ENCODE results near the gene E2F6. TPM values are rescaled to one million over a fixed set of nuclear protein-coding genes. Genes with fewer than 3 reads are reported as not detected.

Gene E2F6, protein sequence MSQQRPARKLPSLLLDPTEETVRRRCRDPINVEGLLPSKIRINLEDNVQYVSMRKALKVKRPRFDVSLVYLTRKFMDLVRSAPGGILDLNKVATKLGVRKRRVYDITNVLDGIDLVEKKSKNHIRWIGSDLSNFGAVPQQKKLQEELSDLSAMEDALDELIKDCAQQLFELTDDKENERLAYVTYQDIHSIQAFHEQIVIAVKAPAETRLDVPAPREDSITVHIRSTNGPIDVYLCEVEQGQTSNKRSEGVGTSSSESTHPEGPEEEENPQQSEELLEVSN
- polyA plus RNA-seq (2013, experiment 1 of 2) = 11.2 TPM
- polyA plus RNA-seq (2013, experiment 2 of 2) = 11.6 TPM

DNA sequence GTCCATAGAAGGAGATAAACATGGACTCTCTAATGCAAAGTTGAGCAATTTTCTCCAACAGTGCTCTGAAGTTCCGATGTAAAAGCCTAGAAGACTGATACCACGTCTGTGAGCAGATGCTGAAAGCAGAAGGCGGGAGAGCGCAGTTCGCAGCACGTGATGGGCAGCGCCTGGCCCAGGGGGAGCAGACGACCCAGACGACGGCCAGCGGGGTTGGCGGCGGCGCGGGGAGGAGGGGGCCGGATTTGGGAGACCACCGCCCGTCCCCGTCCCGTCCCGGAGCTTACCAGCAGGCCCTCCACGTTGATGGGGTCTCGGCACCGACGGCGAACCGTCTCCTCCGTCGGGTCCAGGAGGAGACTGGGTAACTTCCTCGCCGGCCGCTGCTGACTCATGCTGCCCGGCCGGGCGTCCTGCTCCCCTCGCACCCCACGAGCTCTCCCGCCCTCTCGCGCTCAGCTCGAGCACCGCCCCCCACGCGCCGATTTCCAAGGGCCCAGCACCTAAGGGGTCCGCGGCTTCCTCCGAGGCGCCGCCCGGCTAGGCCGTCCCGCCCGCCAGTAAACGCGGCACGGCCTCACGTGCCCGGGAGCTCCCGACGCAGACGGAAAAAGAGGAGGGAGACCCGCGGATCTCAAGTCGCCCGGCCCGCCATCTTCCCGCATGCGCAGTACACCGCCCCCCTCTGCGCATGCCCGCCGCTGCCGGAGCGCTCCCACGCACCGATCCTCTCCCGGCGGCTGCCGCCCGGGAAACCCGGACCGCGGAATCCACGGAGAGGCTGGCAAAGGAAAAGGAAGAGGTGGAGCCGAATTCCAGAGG, at the start of gene E2F6:
Gene E2F6, minus strand, starts transcription at position 677 of the 822 bp plus-strand sequence. Its CDS starts 282 bp downstream, at position 395.
- Histone ChIP-seq H3K23ac (ENCODE audit: low read length) (peak within 1 kb of the TSS; percentile 70), H3K4me1 (ENCODE audit: control insufficient read depth, low read depth, low read length) (peaks cover 3% of the 10 kb centered on the region), H3K79me2 (ENCODE audit: control insufficient read depth, insufficient read depth, low read length) (peaks cover 20% of the 10 kb centered on the region), H3K56ac (ENCODE audit: low read length) (peak within 1 kb of the TSS; percentile 89), H2AK5ac (ENCODE audit: low read length) (peak within 1 kb of the TSS; percentile 7), H3K79me1 (ENCODE audit: low read length) (peaks cover 11% of the 10 kb centered on the region), H3K18ac (ENCODE audit: low read length) (peak within 1 kb of the TSS; percentile 31), H2BK120ac (ENCODE audit: low read depth, low read length) (no peak within 1 kb of the TSS), H3K9ac (ENCODE audit: low read length) (peak within 1 kb of the TSS; percentile 78), H3K4ac (ENCODE audit: low read depth, low read length) (peak within 1 kb of the TSS; percentile 56), H2BK5ac (ENCODE audit: low read length) (no peak within 1 kb of the TSS), H3K4me3 (ENCODE audit: low read length) (peak within 1 kb of the TSS; percentile 69), H4K5ac (ENCODE audit: low read length) (no peak within 1 kb of the TSS), H4K8ac (ENCODE audit: low read depth, low read length) (peak within 1 kb of the TSS; percentile 42), H2BK15ac (replicated peaks; ENCODE audit: low read depth) (no peak within 1 kb of the TSS), H3K4me2 (ENCODE audit: low read length) (peak within 1 kb of the TSS; percentile 88), H3K27ac (ENCODE audit: low read depth, low read length) (peak within 1 kb of the TSS; percentile 42), H3K36me3 (ENCODE audit: control insufficient read depth, insufficient read depth, low read length) (no peaks in the 10 kb centered on the region), H3K27me3 (ENCODE audit: insufficient read depth, low read length, poor library complexity) (no peaks in the 10 kb centered on the region)
- DNase-seq = peak; percentile 96
- no CpG with 5 or more reads among the region's 86 CpGs for WGBS (ENCODE audit: extremely low coverage, insufficient coverage, low lambda C conversion rate)

DNA sequence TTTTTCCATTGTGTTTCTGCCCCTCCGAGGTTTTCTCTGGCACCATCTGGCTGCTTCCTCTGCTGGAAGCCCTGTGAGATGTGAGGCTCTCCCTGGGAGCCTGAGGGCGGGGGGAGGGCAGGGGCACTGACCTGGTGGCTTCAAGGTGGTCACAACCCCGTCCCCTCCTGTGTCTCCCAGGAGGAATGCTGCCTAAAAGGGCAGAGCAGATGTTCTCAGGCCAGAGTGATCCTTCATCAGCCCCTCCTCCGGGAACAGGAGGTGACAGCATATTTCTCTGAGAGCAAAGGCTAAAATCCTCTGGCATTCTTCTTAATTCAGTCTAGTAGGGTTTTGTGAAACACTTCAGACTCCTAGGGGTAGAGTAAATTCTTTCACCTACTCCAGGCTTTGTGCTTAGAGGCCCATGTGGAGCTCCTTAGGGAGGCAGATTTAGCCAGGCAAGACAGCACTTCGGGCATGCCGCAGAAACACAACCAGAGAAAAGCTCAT, 49.6 kb upstream of the E2F6 start:
- Histone ChIP-seq H2BK5ac (ENCODE audit: low read length) (no peak overlapping the region), H3K79me1 (ENCODE audit: low read length) (peaks cover 10% of the 10 kb centered on the region), H3K27me3 (ENCODE audit: insufficient read depth, low read length, poor library complexity) (no peaks in the 10 kb centered on the region), H3K79me2 (ENCODE audit: control insufficient read depth, insufficient read depth, low read length) (no peaks in the 10 kb centered on the region), H3K4me3 (ENCODE audit: low read length) (no peak overlapping the region), H3K18ac (ENCODE audit: low read length) (no peak overlapping the region), H3K4me2 (ENCODE audit: low read length) (no peak overlapping the region), H3K23ac (ENCODE audit: low read length) (no peak overlapping the region), H3K4me1 (ENCODE audit: control insufficient read depth, low read depth, low read length) (peaks cover 20% of the 10 kb centered on the region), H3K36me3 (ENCODE audit: control insufficient read depth, insufficient read depth, low read length) (no peaks in the 10 kb centered on the region), H3K56ac (ENCODE audit: low read length) (no peak overlapping the region), H2AK5ac (ENCODE audit: low read length) (no peak overlapping the region), H3K27ac (ENCODE audit: low read depth, low read length) (no peak overlapping the region), H4K8ac (ENCODE audit: low read depth, low read length) (no peak overlapping the region), H2BK120ac (ENCODE audit: low read depth, low read length) (no peak overlapping the region), H2BK15ac (replicated peaks; ENCODE audit: low read depth) (no peak overlapping the region), H3K4ac (ENCODE audit: low read depth, low read length) (no peak overlapping the region), H4K5ac (ENCODE audit: low read length) (no peak overlapping the region), H3K9ac (ENCODE audit: low read length) (no peak overlapping the region)
- peak; percentile 65 for DNase-seq
- no CpG with 5 or more reads among the region's 6 CpGs for WGBS (ENCODE audit: extremely low coverage, insufficient coverage, low lambda C conversion rate)

- Histone ChIP-seq H3K56ac (ENCODE audit: low read length) (no peak overlapping the region), H3K23ac (ENCODE audit: low read length) (no peak overlapping the region), H3K27ac (ENCODE audit: low read depth, low read length) (no peak overlapping the region), H3K4me3 (ENCODE audit: low read length) (no peak overlapping the region), H3K9ac (ENCODE audit: low read length) (no peak overlapping the region), H4K8ac (ENCODE audit: low read depth, low read length) (no peak overlapping the region), H3K79me2 (ENCODE audit: control insufficient read depth, insufficient read depth, low read length) (no peaks in the 10 kb centered on the region), H3K18ac (ENCODE audit: low read length) (no peak overlapping the region), H3K27me3 (ENCODE audit: insufficient read depth, low read length, poor library complexity) (no peaks in the 10 kb centered on the region), H3K79me1 (ENCODE audit: low read length) (peaks cover 10% of the 10 kb centered on the region), H3K36me3 (ENCODE audit: control insufficient read depth, insufficient read depth, low read length) (no peaks in the 10 kb centered on the region), H3K4me2 (ENCODE audit: low read length) (no peak overlapping the region), H2BK5ac (ENCODE audit: low read length) (no peak overlapping the region), H4K5ac (ENCODE audit: low read length) (no peak overlapping the region), H3K4me1 (ENCODE audit: control insufficient read depth, low read depth, low read length) (peaks cover 20% of the 10 kb centered on the region), H2BK15ac (replicated peaks; ENCODE audit: low read depth) (no peak overlapping the region), H3K4ac (ENCODE audit: low read depth, low read length) (no peak overlapping the region), H2BK120ac (ENCODE audit: low read depth, low read length) (no peak overlapping the region), H2AK5ac (ENCODE audit: low read length) (no peak overlapping the region)
- WGBS (ENCODE audit: extremely low coverage, insufficient coverage, low lambda C conversion rate) = 100% methylated on average over 2 of the region's 6 CpGs
- DNase-seq = no peak
These were observed 48.9 kb upstream of the E2F6 start for GRCh38 chr2:11514904-11515303.

DNA sequence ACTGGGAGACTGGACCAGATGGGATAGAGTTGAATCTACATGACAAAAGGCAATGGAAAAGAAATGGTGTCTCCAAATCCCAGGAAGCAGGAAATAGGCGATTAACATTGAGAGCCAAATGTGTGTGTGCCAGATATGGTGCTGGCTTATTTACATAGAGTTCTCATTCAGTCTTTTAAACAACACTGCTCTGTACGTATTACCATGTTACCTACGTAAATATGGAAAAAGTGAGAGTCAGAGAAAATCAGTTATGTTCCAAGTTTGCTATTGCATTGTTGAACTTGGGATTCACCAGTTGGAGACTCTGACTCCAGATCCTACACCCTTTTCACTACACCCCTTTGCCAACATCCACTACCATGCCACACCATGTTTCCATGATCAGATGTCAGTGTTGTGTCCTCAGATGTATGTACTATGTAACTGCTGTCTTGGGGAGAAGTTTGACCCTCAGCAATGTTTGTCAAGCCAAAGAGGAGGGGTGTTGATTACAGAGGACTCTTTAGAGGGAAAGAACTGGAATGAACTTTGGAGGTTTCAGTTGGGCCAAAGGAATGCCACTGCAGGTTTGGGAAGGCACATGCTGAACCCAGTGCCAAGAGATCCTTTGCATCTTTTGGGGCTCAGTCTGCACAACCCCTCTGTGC, 48.2 kb upstream of the E2F6 start:
- H3K79me2 ChIP-seq (ENCODE audit: control insufficient read depth, insufficient read depth, low read length) = no peaks in the 10 kb centered on the region
- H3K9ac ChIP-seq (ENCODE audit: low read length) = no peak overlapping the region
- DNase-seq = peak; percentile 22
- no peak overlapping the region for H2BK15ac ChIP-seq (replicated peaks; ENCODE audit: low read depth)
- no peak overlapping the region for H4K5ac ChIP-seq (ENCODE audit: low read length)
- peaks cover 20% of the 10 kb centered on the region for H3K4me1 ChIP-seq (ENCODE audit: control insufficient read depth, low read depth, low read length)
- no peak overlapping the region for H2AK5ac ChIP-seq (ENCODE audit: low read length)
- peaks cover 10% of the 10 kb centered on the region for H3K79me1 ChIP-seq (ENCODE audit: low read length)
- no peak overlapping the region for H3K18ac ChIP-seq (ENCODE audit: low read length)
- no peak overlapping the region for H3K4ac ChIP-seq (ENCODE audit: low read depth, low read length)
- H3K4me3 ChIP-seq (ENCODE audit: low read length) = no peak overlapping the region
- H2BK5ac ChIP-seq (ENCODE audit: low read length) = no peak overlapping the region
- H3K56ac ChIP-seq (ENCODE audit: low read length) = peak overlapping the region; percentile 17
- no peak overlapping the region for H4K8ac ChIP-seq (ENCODE audit: low read depth, low read length)
- WGBS (ENCODE audit: extremely low coverage, insufficient coverage, low lambda C conversion rate) = no CpG with 5 or more reads among the region's 3 CpGs
- H3K27ac ChIP-seq (ENCODE audit: low read depth, low read length) = no peak overlapping the region
- no peak overlapping the region for H3K23ac ChIP-seq (ENCODE audit: low read length)
- H2BK120ac ChIP-seq (ENCODE audit: low read depth, low read length) = no peak overlapping the region
- no peak overlapping the region for H3K4me2 ChIP-seq (ENCODE audit: low read length)
- H3K36me3 ChIP-seq (ENCODE audit: control insufficient read depth, insufficient read depth, low read length) = no peaks in the 10 kb centered on the region
- H3K27me3 ChIP-seq (ENCODE audit: insufficient read depth, low read length, poor library complexity) = no peaks in the 10 kb centered on the region

GRCh38 chr2:11513319-11513718, 47.4 kb upstream of the E2F6 start:
- no peaks in the 10 kb centered on the region for H3K27me3 ChIP-seq (ENCODE audit: insufficient read depth, low read length, poor library complexity)
- H3K23ac ChIP-seq (ENCODE audit: low read length) = no peak overlapping the region
- no CpG with 5 or more reads among the region's 5 CpGs for WGBS (ENCODE audit: extremely low coverage, insufficient coverage, low lambda C conversion rate)
- H3K9ac ChIP-seq (ENCODE audit: low read length) = no peak overlapping the region
- no peak overlapping the region for H3K4me2 ChIP-seq (ENCODE audit: low read length)
- DNase-seq = no peak
- no peak overlapping the region for H4K5ac ChIP-seq (ENCODE audit: low read length)
- no peak overlapping the region for H4K8ac ChIP-seq (ENCODE audit: low read depth, low read length)
- H3K79me1 ChIP-seq (ENCODE audit: low read length) = peaks cover 10% of the 10 kb centered on the region
- no peak overlapping the region for H3K4me3 ChIP-seq (ENCODE audit: low read length)
- peaks cover 20% of the 10 kb centered on the region for H3K4me1 ChIP-seq (ENCODE audit: control insufficient read depth, low read depth, low read length)
- H2BK120ac ChIP-seq (ENCODE audit: low read depth, low read length) = no peak overlapping the region
- H3K79me2 ChIP-seq (ENCODE audit: control insufficient read depth, insufficient read depth, low read length) = no peaks in the 10 kb centered on the region
- H3K18ac ChIP-seq (ENCODE audit: low read length) = no peak overlapping the region
- H3K4ac ChIP-seq (ENCODE audit: low read depth, low read length) = no peak overlapping the region
- H3K56ac ChIP-seq (ENCODE audit: low read length) = no peak overlapping the region
- H3K27ac ChIP-seq (ENCODE audit: low read depth, low read length) = no peak overlapping the region
- no peak overlapping the region for H2BK5ac ChIP-seq (ENCODE audit: low read length)
- H2AK5ac ChIP-seq (ENCODE audit: low read length) = no peak overlapping the region
- H2BK15ac ChIP-seq (replicated peaks; ENCODE audit: low read depth) = no peak overlapping the region
- H3K36me3 ChIP-seq (ENCODE audit: control insufficient read depth, insufficient read depth, low read length) = no peaks in the 10 kb centered on the region
